HG03571 (cell line): Measurements from ENCODE around the gene DDX46.
"Not testable (repeated sequence)": the region's sequence is repeated elsewhere in the genome, so short reads cannot be mapped to it uniquely, and the experiment has no call there.

Source experiments
- ATAC-seq: cut with Tn5 transposase; IDR thresholded peaks from one replicate; pipeline ENCODE4 v1.9.1; 2021; ENCODE audit not compliant: unreplicated experiment

Gene DDX46

DNA sequence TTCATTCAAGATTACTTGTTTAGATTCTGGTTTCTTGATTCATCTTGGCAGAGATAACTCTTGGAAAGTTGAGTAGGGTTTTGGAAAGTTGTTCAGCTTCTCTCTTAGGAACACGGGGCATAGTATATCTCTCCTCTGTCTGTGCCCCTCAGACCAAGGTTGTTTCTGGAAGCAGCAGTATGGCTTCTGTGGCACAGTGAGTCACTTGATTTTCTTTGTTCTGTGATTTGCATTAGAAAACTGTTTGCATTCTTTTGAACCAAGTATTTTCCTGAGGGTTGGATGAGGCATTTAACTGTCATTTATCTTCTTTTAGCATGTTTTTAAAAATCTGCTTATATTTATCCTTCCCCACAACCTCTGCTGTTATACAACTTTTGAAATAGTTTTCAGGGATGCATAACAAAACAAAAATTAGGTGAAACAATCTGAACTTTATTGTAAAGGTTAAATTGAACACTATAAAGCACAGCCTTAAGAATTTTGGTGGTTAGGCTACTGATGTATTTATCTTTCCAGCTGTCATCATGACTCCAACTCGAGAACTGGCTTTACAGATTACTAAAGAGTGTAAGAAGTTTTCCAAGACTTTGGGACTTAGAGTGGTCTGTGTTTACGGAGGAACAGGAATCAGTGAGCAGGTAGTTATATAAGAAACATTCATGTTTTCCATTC, 26.5 kb downstream of the DDX46 start:
- no peak for ATAC-seq

DNA sequence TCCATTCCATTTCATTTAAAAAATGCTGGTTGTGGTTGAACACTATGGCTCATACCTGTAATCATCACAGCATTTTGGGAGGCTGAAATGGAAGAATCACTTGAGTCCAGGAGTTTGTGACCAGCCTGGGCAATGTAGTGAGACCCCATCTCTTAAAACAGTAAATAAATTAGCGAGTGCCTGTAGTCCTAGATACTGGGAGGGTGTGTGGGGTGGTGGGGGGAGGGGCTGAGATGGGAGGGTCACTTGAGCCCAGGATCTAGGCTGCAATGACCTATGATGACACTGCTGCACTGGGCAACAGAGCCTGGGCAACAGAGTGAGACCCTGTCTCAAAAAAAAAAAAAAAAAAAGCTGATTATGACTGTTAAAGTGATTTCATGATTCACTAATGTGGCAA, 29.1 kb downstream of the DDX46 start:
- ATAC-seq = no peak

- no peak for ATAC-seq
Observed at GRCh38 chr5:134791580-134791979, 33.0 kb downstream of the DDX46 start.

DNA sequence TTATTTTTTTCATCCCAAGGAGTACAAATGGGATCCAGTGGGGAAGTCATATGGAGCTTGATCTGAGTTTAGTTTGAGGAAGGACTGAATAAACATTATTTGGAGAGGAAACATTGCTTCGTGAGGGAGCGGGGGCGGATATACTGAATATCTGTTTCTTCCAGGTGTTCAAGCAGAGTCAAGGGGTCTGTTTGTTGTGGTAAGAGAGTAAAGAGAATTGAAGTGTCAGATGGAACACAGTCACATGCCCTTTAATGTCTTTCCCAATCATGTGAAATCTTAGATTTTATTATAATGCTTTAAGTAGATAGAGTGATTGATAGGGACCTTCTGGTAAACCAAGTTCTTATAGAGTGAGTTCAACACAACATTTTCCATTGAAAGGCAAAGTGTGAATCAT, 33.7 kb downstream of the DDX46 start:
- no peak for ATAC-seq

DNA sequence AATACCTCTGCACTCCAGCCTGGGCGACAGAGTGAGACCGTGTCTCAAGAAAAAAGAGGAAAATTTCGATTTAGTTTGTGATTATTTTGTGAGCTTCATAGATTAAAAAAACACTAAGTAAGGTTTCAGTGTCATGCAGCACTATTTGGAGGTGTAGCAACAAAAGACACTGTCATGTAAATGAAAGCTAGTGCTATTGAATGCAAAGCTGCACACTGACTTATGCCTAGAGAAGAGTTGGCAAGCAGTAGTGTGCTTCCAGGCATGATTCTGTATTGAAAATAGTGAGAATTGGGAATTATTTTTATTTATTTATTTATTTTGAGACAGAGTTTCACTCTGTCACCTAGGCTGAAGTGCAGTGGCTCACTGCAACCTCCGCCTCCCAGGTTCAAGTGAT, 34.5 kb downstream of the DDX46 start:
- ATAC-seq = no peak

- ATAC-seq = no peak
Observed at GRCh38 chr5:134794082-134794481, 35.5 kb downstream of the DDX46 start.

DNA sequence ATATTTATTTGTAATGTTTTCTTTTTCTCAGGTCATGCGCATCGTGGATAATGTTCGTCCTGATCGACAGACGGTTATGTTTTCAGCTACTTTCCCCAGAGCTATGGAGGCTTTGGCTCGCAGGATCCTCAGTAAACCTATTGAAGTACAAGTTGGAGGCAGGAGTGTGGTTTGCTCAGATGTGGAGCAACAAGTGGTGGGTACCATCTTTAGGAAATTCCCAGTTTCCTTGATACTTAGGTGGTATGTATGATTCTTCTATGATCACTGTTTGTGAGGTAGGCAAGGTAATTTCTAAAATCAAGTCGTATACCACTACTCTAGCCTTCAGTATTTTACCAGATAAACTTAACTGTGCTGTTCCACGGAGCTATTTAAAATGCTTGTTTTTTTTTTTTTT, 36.2 kb downstream of the DDX46 start:
- no peak for ATAC-seq

DNA sequence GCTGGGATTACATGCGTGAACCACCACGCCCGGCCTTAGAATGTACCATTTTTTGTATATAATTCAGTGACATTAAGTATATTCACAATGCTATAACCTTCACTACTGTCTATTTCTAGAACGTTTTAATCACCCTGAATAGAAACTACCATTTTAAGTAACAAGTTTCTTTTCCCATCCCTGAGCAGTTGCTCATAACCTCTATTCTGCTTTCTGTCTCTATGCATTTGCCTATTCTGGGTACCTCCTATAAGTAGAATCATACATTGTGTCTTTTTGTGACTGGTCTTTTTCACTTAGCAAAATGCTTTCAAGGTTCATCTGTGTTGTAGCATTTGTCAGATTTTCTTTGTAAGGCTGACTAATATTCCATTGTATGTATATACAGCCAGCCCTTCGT, 39.9 kb downstream of the DDX46 start:
- no peak for ATAC-seq

DNA sequence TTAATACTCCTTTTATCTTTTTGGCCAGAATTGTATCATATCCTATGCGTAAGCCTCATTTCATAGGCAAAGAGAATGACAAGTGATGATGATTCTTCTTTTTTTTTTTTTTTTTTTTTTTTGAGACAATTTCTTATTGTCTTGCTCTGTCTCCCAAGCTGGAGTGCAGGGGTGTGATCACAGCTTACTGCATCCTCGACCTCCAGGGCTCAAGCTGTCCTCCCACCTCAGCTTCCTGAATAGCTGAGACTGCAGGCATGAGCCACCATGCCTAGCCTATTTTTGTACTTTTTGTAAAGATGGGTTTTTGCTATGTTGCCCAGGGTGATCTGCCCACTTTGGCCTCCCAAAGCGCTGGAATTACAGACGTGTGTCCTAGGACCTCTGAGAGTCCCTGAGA, 45.2 kb downstream of the DDX46 start:
- no peak for ATAC-seq

GRCh38 chr5:134813407-134813806, 54.8 kb downstream of the DDX46 start:
- no peak for ATAC-seq

GRCh38 chr5:134813827-134814226, 55.2 kb downstream of the DDX46 start:
- ATAC-seq = no peak

DNA sequence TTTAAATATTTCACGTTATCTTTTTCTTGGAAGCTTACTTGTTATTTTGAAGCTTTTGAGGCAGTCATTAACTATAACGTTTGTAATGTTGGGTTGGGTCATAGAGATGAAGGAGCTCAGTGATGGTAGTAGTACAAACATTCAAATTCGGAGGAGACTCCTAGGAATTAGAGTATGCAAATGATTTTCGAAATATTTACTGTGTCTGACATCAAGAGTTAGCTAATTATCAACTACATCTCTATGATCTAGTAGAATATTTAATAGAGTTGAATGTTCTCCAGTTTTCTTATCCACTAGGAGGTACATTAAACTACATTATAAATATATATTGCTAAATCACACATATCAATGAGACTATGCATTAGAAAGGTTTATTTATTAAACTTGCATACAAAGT, 58.4 kb downstream of the DDX46 start:
- no peak for ATAC-seq

DNA sequence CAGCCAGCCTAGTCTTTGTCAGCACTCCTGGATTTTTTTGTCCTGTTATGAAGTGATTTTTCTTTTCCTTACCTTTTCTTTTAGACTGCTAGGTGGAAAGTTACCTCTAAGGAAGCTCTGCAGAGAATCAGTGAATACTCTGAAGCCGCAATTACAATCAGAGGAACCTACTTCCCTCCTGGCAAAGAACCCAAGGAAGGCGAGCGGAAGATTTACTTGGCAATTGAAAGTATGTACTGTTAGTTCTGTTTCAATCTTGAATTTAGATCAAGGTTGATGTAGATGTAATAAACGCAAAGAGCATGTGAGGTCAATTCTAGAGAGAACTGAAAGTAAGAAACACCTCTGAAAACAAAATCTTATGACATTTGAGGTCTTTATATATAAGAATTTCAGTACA, 60.2 kb downstream of the DDX46 start:
- ATAC-seq = no peak

DNA sequence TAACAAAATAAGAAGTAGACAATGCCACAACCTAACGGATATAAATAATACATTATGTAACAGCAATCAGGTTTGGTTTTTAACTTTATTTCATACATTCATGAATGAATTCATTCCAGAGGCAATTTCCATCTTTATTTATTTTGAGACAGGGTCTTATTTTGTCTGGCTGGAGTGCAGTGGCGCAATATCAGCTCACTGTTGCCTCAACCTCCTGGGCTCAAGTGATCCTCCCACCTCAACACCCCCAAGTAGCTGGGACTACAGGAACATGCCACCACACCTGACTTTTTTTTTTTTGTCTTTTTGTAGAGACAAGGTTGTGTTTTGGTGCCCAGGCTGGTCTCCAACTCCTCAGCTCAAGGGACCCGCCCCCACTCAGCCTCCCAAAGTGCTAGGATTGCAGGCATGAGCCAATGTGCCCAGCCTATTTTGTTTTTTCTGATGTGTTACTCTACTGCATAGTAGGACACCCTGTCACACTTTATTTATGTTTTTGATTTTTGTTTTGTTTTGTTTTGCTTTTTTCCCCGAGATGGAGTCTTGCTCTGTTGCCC, 60.9 kb downstream of the DDX46 start:
- ATAC-seq = no peak

DNA sequence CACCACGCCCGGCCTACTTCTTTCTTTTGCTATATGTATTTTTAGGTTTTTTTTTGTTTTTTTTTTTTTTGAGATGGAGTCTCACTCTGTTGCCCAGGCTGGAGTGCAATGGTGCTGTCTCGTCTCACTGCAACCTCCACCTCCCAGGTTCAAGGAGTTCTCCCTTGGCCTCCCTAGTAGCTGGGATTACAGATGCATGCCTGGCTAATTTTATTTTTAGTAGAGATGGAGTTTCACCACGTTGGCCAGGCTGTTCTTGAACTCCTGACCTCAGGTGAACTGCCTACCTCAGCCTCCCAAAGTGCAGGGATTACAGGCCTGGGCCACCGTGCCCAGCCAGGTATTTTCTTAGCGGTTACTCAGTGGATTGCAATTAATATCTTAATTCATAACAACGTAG, 63.3 kb downstream of the DDX46 start:
- no peak for ATAC-seq

DNA sequence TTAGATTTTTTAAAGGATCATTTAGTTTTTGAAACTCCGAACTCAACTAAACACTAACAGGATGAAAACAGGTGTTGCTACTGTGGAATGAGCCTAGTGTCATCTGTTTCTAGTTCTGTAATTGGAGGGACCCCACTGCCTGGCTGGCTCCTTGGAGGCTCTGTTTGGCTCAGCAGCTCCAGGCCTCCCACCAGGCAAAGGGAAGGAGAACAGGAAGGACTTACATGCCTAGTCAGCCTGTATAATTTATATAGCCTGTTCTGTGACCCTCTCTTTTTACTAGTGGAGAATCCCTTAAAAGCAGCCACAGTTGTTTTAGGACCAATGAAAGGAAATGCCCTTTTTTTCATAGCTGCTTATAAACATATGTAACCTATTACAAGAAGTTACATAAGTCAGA, 66.1 kb downstream of the DDX46 start:
- no peak for ATAC-seq

DNA sequence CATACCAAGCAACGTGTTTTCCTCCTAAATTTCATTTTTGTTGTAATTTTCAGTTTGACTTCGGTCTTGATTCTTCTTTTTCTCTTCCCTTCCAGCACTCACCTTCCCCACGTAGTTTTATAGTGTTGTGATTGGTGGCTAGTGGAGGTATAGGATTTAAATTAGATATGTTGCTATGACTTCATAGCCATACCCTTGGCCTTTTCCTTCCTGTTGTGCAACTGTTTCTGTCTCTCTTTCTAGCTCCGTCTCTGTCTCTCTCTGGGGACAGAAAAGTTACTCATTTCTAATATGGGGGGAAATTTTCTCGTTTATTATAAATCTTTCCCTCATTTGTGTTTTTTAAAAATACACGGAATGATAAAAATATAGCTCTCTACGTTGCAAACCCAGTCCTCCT, 66.6 kb downstream of the DDX46 start:
- no peak for ATAC-seq

DNA sequence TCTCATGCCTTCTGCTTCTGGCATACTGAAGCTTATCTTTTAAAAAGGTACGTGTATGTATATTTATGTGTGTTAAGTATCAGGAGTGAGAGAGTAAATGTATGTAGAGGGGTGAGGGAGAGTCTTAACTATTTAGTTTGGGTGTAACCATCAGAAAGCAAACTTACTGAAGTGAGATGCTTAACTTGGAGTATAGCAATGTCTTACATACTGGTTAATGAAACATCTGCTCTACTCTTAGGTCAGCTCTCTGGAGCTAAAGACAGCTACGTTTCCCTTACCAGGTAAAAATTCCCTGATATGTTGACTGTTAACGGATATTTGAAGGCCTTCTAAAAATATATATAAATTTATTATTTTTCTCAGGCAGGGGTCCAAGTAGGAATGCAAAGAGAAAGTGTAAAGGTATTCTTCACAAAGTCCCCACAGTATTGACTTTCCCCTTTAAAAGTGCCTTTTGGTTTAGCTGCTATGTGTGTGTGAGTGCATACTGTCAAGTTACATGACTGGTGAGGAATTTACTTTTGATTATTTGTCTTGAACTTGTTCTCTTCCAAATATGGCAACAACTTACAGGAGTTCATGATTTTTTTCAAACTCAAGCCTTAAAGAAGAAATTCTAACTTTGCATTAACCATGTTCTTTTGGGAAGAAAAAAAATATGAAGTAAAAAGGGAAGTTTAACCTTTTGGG, 74.9 kb downstream of the DDX46 start:
- ATAC-seq = no peak

- no peak for ATAC-seq
Observed at GRCh38 chr5:134835623-134836022, 77.0 kb downstream of the DDX46 start.

- ATAC-seq = no peak
Observed at GRCh38 chr5:134837530-134838181, 79.1 kb downstream of the DDX46 start.

- not testable (repeated sequence) for ATAC-seq
Observed at GRCh38 chr5:134838361-134838760, 79.8 kb downstream of the DDX46 start.

DNA sequence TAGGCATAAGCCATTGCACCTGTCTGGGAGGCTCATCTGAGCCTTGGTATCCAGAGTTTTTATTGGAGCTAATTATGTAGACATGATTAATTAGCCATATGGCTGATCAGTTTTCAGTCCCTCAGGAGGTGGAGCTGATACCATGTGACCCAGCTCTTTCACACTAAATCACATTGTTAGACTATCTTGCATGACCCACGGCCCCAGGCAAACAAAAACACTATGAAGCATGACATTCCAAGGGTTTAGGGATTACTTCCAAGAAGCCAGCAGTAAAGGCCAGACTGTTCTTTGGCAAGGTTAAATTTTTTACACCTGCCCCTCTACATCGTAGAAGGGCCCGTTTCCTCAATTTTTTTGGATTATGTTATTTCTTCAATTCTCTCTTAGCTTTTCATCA, 82.2 kb downstream of the DDX46 start:
- ATAC-seq = no peak
